ENCODE data around the gene ITGA2.
"Not testable (repeated sequence)": the region's sequence is repeated elsewhere in the genome, so short reads cannot be mapped to it uniquely, and the experiment has no call there.

ITGA2 gene
- total RNA-seq = 0.13 to 6.5 (median 0.62) reads per million in 17 experiments

- peak in 3 of 4 experiments; percentile 16 to 44 (median 41) for DNase-seq
These were observed at the start of gene ITGA2 for GRCh38 chr5:52989025-52989780. Gene ITGA2 (plus strand): TSS chr5:52989352. CDS start chr5:52989469, 117 bp downstream.

- DNase-seq = no peak
These were observed 45.9 kb upstream of the ITGA2 start for GRCh38 chr5:52943285-52943684.

DNA sequence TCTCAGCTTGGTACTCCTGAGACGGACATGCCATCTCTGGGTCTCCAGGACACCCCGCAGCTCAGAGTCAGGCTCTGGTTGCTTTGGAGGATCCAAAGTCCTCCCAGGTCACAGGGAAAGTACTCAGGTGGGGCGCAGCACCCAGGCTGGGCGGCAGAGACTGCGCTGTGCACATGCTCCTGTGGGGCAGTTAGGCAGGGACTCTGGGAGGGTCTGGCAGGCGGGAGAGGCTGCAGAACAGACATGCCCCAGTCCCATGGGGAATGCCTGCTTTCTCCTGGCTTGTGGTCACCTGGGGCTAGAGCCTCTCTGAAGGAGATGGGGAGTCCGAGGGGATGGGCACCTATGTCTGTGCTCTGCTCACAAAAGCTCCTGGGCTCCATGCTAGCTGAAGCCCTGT is 45.3 kb upstream of the ITGA2 start:
- no peak for DNase-seq

GRCh38 chr5:52945040-52945439 is 44.1 kb upstream of the ITGA2 start:
- no peak for DNase-seq

GRCh38 chr5:52947208-52947607 is 41.9 kb upstream of the ITGA2 start:
- DNase-seq = no peak

GRCh38 chr5:52947851-52948250 is 41.3 kb upstream of the ITGA2 start:
- DNase-seq = no peak

DNA sequence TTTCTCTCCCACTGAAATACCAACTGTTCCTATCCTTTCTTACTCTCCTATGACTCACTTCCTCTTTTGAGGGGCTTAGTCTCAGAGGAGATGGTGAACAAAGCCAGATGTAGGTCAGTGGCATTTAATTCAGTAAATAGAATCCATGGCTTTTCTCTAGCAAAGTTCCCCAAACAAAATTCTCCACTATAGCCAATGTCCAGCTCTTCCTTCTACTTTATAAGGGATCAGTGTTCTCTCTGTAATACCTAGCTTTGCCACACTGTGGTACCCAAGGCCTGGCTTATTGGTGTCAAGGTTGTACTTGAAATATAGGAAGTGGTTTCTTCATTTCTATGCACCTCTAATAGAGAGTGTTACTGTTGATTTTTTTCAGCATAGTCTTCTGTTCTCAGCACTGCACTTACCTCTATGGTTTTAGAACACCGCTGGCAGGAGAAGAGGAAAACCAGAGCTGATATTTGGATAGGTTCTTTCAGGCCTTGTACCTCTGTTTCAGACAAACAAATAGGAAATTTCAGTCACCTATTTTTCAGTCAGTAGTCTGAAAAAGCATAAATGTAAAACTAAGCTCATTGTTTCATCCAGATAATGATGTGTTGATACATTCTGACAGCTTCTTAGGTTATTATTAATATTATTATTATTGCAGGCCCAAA is 40.6 kb upstream of the ITGA2 start:
- DNase-seq = peak; percentile 75 to 84 (median 80)

GRCh38 chr5:52950686-52951085 is 38.5 kb upstream of the ITGA2 start:
- no peak for DNase-seq

GRCh38 chr5:52952483-52952882 is 36.7 kb upstream of the ITGA2 start:
- DNase-seq = no peak

- no peak for DNase-seq
These were observed 33.1 kb upstream of the ITGA2 start for GRCh38 chr5:52956014-52956413.

GRCh38 chr5:52956915-52957747 is 32.0 kb upstream of the ITGA2 start:
- no peak for DNase-seq

DNA sequence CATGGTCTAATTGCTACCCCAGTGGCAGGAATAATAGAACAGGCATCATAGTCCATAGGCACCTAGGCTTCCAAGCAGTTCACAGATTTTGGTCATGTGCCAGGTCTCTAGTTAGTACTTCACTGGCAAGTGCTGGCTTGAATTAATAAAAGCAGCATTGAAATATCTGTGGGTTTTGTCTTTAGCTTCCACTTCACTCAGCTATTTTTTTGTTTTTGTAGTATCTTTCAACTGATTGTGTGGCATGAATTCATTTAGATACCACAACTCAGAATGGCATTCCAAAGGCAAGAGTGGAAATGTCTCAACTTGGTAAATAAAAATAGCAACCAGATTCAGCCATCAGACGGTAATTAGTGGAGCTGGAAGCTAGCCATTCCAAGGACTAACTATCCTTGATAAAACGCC is 27.9 kb upstream of the ITGA2 start:
- DNase-seq = no peak

GRCh38 chr5:52963636-52964035 is 25.5 kb upstream of the ITGA2 start:
- no peak for DNase-seq

GRCh38 chr5:52964138-52964537 is 25.0 kb upstream of the ITGA2 start:
- DNase-seq = no peak

DNA sequence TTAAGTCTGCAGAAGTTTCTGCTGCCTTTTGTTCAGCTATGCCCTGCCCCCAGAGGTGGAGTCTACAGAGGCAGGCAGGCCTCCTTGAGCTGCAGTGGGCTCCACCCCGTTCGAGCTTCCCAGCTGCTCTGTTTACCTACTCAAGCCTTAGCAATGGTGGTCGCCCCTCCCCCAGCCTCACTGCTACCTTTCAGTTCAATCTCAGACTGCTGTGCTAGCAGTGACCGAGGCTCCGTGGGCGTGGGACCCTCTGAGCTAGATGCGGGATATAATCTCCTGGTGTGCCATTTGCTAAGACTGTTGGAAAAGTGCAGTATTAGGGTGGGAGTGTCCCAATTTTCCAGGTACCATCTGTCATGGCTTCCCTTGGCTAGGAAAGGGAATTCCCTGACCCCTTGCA is 13.0 kb upstream of the ITGA2 start:
- not testable (repeated sequence) for DNase-seq

DNA sequence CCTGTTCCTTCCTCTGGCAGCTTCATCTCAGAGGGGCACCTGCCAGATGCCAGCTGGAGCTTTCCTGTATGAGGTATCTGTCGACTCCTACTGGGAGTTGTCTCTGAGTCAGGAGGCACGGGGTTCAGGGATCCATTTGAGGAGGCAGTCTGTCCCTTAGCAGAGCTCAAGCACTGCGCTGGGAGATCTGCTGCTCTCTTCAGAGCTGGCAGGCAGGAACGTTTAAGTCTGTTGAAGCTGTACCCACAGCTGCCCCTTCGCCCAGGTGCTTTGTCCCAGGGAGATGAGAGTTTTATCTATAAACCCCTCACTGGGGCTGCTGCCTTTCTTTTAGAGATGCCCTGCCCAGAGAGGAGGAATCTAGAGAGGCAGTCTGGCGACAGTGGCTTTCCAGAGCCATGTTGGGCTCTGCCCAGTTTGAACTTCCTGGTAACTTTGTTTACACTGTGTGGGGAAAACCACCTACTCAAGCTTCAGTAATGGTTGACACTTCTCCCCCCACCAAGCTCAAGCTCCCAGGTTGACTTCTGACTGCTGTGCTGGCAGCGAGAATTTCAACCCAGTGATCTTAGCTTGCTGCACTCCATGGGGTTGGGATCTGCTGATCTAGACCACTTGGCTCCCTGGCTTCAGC is 11.8 kb upstream of the ITGA2 start:
- DNase-seq = no peak

- DNase-seq = no peak
These were observed 7.6 kb upstream of the ITGA2 start for GRCh38 chr5:52981507-52981906.

DNA sequence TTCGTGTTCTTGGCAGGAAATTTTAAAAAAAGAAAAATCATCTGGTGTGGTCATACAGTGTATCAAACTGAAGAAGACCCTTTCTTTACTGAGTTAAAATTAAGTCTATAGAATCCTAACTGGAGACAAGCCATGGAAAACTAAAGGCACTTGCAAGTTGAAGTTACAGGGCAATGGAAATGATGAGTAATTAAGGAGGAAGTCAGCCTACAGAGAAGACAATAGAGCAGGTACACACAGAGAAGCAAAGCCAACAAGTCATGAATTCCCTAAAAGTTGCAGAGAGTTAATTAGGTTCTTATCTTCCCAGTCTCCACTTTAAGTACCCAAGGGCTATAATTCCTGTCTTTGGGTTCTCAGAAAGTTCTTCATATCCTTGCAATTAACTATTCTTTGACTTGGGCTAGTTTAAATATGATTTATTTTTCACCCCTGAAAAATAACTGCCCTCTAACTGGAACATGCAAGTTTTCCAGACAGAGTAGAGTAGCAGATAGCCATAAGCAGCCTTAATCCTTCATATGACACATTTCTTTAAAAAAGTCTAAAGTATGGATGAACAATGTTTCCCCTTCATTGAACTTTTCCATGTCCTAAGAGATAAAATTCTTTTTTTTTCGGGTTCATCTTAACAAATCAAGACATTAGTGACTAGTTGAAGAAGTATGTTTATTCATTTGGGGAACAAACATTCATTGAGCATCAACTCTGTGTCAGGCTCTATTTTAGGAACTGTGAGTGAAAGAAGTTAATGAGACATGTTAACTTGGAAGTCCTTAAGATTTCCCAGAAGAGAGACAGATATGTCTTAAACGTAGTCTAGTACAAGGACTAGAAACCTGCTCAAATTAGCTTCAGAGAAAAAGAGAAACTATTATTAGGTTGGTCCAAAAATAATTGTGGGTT is 5.2 kb upstream of the ITGA2 start:
- DNase-seq = no peak

GRCh38 chr5:52985306-52985705 is 3.8 kb upstream of the ITGA2 start:
- DNase-seq = no peak

- no peak for DNase-seq
These were observed 1.3 kb upstream of the ITGA2 start for GRCh38 chr5:52987711-52988331.

DNA sequence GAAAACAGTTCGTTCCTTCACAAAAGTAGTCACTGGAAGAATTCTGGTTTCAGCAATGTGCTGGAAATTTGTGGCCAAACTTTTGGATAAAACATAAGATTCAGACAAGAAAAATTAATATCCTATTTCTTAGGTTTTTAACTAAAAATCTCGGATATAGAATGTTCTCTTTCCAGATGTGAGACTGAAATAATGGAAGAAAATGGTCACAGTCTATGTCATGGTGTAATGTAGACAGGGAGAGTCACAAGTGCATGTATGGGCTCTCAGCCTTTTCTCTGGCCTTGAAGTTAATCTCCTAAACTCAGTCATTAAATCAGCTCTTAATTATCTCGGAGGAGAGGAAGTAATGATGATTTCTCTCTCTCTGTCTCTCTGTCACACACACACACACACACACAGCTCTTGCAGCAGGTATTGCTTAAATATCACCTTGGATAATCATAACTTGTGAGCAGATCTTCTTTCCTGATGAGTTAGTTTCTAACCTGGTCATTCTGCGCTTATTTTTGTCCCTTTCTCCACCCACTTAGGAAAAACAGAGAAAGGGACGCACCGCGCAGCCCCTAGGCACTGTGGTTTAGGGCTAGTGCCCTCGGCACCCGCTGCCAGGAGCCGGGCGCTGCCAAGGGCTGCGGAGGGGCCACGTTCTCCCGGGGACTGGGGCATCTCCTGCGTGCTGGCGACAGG is 672 bp upstream of the ITGA2 start:
- DNase-seq = no peak
